Neural cell (in vitro differentiated cells): ENCODE data around the gene MOB2. TPM values are rescaled to one million over a fixed set of nuclear protein-coding genes. Genes with fewer than 3 reads are reported as not detected.

Experiments
- H2AFZ ChIP-seq: fragments of 200-600, 300-800 bp; sonication (generic), shearing (Covaris generic); 2 replicates; pipeline ENCODE4 v1.6.0; 2014; ENCODE audit warnings: low read depth, mild to moderate bottlenecking, antibody characterized with exemption, low read length, moderate library complexity
- H3F3A ChIP-seq: fragments of 200-600 bp; shearing (Covaris generic); 2 replicates; pipeline ENCODE4 v1.6.1; 2016; ENCODE audit warnings: mild to moderate bottlenecking, moderate library complexity, mixed read lengths, antibody characterized with exemption, low read length; ENCODE audit not compliant: insufficient read depth, poor library complexity, severe bottlenecking
- H3K27ac ChIP-seq: fragments of 200-600, 300-800 bp; sonication (generic), shearing (Covaris generic); 2 replicates; pipeline ENCODE4 v1.5.1; 2014; ENCODE audit warnings: mild to moderate bottlenecking, low read length, moderate library complexity
- H3K27me3 ChIP-seq: fragments of 300-800, 200-600 bp; sonication (generic), shearing (Covaris generic); 2 replicates; pipeline ENCODE4 v1.6.0; 2014; ENCODE audit warnings: mild to moderate bottlenecking, low read depth, low read length, moderate library complexity; ENCODE audit not compliant: insufficient read depth
- H3K36me3 ChIP-seq: fragments of 300-800, 200-600 bp; sonication (generic), shearing (Covaris generic); 2 replicates; pipeline ENCODE4 v1.5.1; 2014; ENCODE audit warnings: mild to moderate bottlenecking, antibody characterized with exemption, low read length, moderate library complexity; ENCODE audit not compliant: insufficient read depth
- H3K4me2 ChIP-seq: fragments of 300-800, 200-600 bp; sonication (generic), shearing (Covaris generic); 2 replicates; pipeline ENCODE4 v1.6.0; 2014; ENCODE audit warnings: mild to moderate bottlenecking, low read length
- H3K4me3 ChIP-seq: fragments of 300-800, 200-600 bp; sonication (generic), shearing (Covaris generic); 2 replicates; pipeline ENCODE4 v1.5.1; 2014; ENCODE audit warnings: mild to moderate bottlenecking, low read length, moderate library complexity
- H3K79me2 ChIP-seq: fragments of 200-600 bp; shearing (Covaris generic); replicated peaks from 2 replicates; pipeline ENCODE4 v1.6.0; 2014; ENCODE audit warnings: mild to moderate bottlenecking, low read length, moderate library complexity; ENCODE audit not compliant: insufficient read depth
- H3K9ac ChIP-seq: fragments of 300-800, 200-600 bp; sonication (generic), shearing (Covaris generic); 2 replicates; pipeline ENCODE4 v1.6.1; 2016; ENCODE audit warnings: mild to moderate bottlenecking, low read length, mixed read lengths
- H3K9me2 ChIP-seq: fragments of 200-600 bp; shearing (Covaris generic); 2 replicates; pipeline ENCODE4 v1.6.1; 2016; ENCODE audit warnings: mild to moderate bottlenecking, low read length, mixed read lengths; ENCODE audit not compliant: insufficient read depth
- H3K9me3 ChIP-seq: fragments of 200-600, 300-800 bp; sonication (generic), shearing (Covaris generic); 2 replicates; pipeline ENCODE4 v1.6.1; 2016; ENCODE audit warnings: mild to moderate bottlenecking, mixed run types, low read length, moderate library complexity, mixed read lengths
- H4K20me1 ChIP-seq: fragments of 200-600 bp; shearing (Covaris generic); 2 replicates; pipeline ENCODE4 v1.6.1; 2016; ENCODE audit warnings: mild to moderate bottlenecking, mixed run types; ENCODE audit not compliant: insufficient read depth
- CTCF ChIP-seq: fragments of 450-650 bp; IDR thresholded peaks from 2 replicates; pipeline ENCODE4 v1.5.1; 2014; ENCODE audit warnings: antibody characterized with exemption, mild to moderate bottlenecking, moderate library complexity; ENCODE audit not compliant: poor library complexity, severe bottlenecking
- EP300 ChIP-seq: fragments of 450-650 bp; conservative IDR thresholded peaks from 2 replicates; pipeline ENCODE4 v1.6.1; 2014; ENCODE audit warnings: antibody characterized with exemption, mild to moderate bottlenecking, moderate library complexity; ENCODE audit not compliant: poor library complexity, severe bottlenecking
- EZH2 ChIP-seq: fragments of 200-600, 300-800 bp; shearing (Covaris generic), sonication (generic); IDR thresholded peaks from 2 replicates; pipeline ENCODE4 v1.6.1; 2014; ENCODE audit warnings: antibody characterized with exemption, low read length, borderline replicate concordance, mild to moderate bottlenecking; ENCODE audit not compliant: insufficient read depth, poor library complexity, severe bottlenecking
- MXI1 ChIP-seq: fragments of 450-650 bp; conservative IDR thresholded peaks from 2 replicates; pipeline ENCODE4 v1.6.1; 2014; ENCODE audit warnings: antibody characterized with exemption, mild to moderate bottlenecking; ENCODE audit not compliant: poor library complexity, severe bottlenecking
- POLR2AphosphoS5 ChIP-seq: IDR thresholded peaks from 2 replicates; pipeline ENCODE4 v1.6.1; 2012
- RAD21 ChIP-seq: fragments of 450-650 bp; conservative IDR thresholded peaks from 2 replicates; pipeline ENCODE4 v1.6.1; 2014; ENCODE audit warnings: antibody characterized with exemption, mild to moderate bottlenecking, moderate library complexity
- SMC3 ChIP-seq: fragments of 450-650 bp; conservative IDR thresholded peaks from 2 replicates; pipeline ENCODE4 v1.6.1; 2014; ENCODE audit warnings: antibody characterized with exemption, mild to moderate bottlenecking, moderate library complexity; ENCODE audit not compliant: poor library complexity
- TAF1 ChIP-seq: IDR thresholded peaks from 2 replicates; pipeline ENCODE4 v1.6.1; 2012; ENCODE audit warnings: low read depth
- polyA plus RNA-seq: library from polyadenylated mRNA; depleted of rRNA; stranded (reverse); fragments of >200 nt; gene quantifications from 2 replicates; pipeline ENCODE4 v1.2.3, GENCODE V29; 2014
- TF ChIP-seq, protein P1 (sequence below): IDR thresholded peaks from 2 replicates; pipeline ENCODE4 v1.6.1; 2012; ENCODE audit warnings: borderline replicate concordance

Gene MOB2
- polyA plus RNA-seq, 1 donor from 2014 or later = 33.2 TPM

DNA sequence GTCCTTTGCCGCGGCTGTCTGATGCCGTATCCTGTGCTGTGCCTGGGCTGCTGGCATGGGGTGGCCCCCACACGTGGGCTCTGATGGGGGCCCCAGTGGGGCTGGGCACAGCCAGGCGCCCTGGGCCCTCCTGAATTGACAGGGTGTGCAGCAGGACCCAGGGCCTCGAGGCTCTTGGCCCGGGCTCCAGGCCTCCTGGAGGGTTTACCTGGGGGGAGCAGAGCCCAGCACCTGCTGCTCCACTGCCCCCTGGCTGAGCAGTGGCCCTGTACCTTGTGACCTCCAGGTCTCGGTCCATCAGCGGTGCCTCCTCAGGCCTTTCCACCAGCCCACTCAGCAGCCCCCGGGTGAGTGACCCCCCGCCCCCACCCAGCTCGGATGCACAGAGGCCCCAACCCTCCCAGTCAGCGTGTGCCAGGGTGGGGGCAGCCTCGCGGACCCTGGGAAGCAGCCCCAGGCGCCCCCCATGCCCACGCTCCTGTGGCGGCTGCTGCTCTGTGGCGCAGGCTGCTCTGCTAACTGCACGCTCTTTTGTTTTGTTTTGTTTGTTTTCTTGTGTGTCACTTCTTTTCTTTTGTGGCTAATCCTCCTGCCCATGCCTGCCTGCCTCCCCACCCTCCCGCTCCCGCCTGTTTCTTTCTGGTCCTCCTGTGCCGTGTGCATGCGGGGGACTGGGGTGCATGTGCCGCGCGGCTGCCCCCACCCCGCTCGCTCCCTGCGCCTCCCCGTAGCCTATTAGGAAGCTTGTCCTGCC lies 36.9 kb downstream of the MOB2 start:
- no peaks in the 10 kb centered on the region for H3K79me2 ChIP-seq
- H3K9ac ChIP-seq = no peak overlapping the region
- no peak overlapping the region for H3K27ac ChIP-seq
- TF ChIP-seq EZH2 (no peak), MXI1 (no peak), POLR2AphosphoS5 (no peak), CTCF (no peak), SMC3 (no peak), TAF1 (no peak), RAD21 (no peak), EP300 (no peak)
- TF ChIP-seq, protein P1, sequence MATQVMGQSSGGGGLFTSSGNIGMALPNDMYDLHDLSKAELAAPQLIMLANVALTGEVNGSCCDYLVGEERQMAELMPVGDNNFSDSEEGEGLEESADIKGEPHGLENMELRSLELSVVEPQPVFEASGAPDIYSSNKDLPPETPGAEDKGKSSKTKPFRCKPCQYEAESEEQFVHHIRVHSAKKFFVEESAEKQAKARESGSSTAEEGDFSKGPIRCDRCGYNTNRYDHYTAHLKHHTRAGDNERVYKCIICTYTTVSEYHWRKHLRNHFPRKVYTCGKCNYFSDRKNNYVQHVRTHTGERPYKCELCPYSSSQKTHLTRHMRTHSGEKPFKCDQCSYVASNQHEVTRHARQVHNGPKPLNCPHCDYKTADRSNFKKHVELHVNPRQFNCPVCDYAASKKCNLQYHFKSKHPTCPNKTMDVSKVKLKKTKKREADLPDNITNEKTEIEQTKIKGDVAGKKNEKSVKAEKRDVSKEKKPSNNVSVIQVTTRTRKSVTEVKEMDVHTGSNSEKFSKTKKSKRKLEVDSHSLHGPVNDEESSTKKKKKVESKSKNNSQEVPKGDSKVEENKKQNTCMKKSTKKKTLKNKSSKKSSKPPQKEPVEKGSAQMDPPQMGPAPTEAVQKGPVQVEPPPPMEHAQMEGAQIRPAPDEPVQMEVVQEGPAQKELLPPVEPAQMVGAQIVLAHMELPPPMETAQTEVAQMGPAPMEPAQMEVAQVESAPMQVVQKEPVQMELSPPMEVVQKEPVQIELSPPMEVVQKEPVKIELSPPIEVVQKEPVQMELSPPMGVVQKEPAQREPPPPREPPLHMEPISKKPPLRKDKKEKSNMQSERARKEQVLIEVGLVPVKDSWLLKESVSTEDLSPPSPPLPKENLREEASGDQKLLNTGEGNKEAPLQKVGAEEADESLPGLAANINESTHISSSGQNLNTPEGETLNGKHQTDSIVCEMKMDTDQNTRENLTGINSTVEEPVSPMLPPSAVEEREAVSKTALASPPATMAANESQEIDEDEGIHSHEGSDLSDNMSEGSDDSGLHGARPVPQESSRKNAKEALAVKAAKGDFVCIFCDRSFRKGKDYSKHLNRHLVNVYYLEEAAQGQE = no peak
- no peak overlapping the region for H3K4me3 ChIP-seq
- H3K27me3 ChIP-seq = no peaks in the 10 kb centered on the region
- H3F3A ChIP-seq = no peaks in the 10 kb centered on the region
- H3K36me3 ChIP-seq = no peaks in the 10 kb centered on the region
- H2AFZ ChIP-seq = no peak overlapping the region
- no peaks in the 10 kb centered on the region for H3K9me3 ChIP-seq
- no peak overlapping the region for H3K4me2 ChIP-seq
- H3K9me2 ChIP-seq = no peaks in the 10 kb centered on the region
- H4K20me1 ChIP-seq = no peaks in the 10 kb centered on the region

DNA sequence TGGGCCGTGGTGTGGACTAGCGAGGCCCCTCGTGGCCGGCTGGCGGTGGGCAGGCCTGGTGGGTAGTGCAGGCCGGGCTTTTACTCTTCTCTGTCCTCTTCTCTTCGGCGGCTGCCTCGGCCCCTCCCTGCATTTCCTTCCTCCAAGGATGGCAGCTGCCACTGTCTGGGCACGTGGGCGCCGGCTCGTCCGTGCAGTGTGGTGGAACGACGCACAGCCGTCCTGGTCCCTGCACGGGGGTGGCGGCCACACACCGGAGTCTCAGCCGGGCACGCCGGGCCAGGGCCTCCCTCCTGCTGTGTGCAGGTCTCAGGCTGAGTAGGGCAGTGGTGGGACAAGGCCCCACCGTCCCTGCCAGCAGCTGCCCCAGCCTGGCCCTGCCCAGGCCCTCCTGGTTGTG lies 37.7 kb downstream of the MOB2 start:
- Histone ChIP-seq H3K9me2 (no peaks in the 10 kb centered on the region), H3K4me2 (no peak overlapping the region), H4K20me1 (no peaks in the 10 kb centered on the region), H3K27me3 (no peaks in the 10 kb centered on the region), H3K9me3 (no peaks in the 10 kb centered on the region), H3K27ac (no peak overlapping the region), H3K9ac (no peak overlapping the region), H2AFZ (no peak overlapping the region), H3K79me2 (no peaks in the 10 kb centered on the region), H3K36me3 (no peaks in the 10 kb centered on the region), H3K4me3 (no peak overlapping the region), H3F3A (no peaks in the 10 kb centered on the region)
- TF ChIP-seq MXI1 (no peak), RAD21 (no peak), EZH2 (no peak), EP300 (no peak), CTCF (no peak), POLR2AphosphoS5 (no peak), SMC3 (no peak), TAF1 (no peak)
- TF ChIP-seq, protein P1 = no peak
